Measurements from ENCODE around the gene KIDINS220. TPM values are rescaled to one million over a fixed set of nuclear protein-coding genes. Genes with fewer than 3 reads are reported as not detected.

Gene KIDINS220
- total RNA-seq, 1 experiment from 2014 or later: 20.1 TPM

- no peak for DNase-seq (ENCODE audit: low read depth, low spot score)
- Histone ChIP-seq H3K9me3 (ENCODE audit: control insufficient read depth in 1 of 2, insufficient read depth in 1 of 2, low read depth in 1 of 2, low read length in 2 of 2) (no peaks in the 10 kb centered on the region), H3K9ac (ENCODE audit: low read length) (no peak overlapping the region), H3K79me2 (ENCODE audit: insufficient read depth, low read length) (peaks cover 18% of the 10 kb centered on the region), H3K4me1 (ENCODE audit: control insufficient read depth in 1 of 2, insufficient read depth in 2 of 2, low read length in 2 of 2) (peaks cover 5 to 11% of the 10 kb centered on the region in 2 experiments; a peak in 3 of 4 replicates), H4K20me1 (ENCODE audit: insufficient read depth) (no peaks in the 10 kb centered on the region), H3K4me3 (replicated peaks in 1 of 2; ENCODE audit: low read depth in 1 of 2, low read length in 2 of 2) (no peak overlapping the region), H3K36me3 (ENCODE audit: control insufficient read depth in 1 of 2, insufficient read depth in 2 of 2, low read length in 2 of 2) (no peaks in the 10 kb centered on the region), H3K9me2 (ENCODE audit: insufficient read depth) (no peaks in the 10 kb centered on the region), H3K27ac (ENCODE audit: low read depth, low read length) (no peak overlapping the region), H2AFZ (ENCODE audit: low read depth, low read length, poor library complexity, severe bottlenecking) (no peak overlapping the region), H3K27me3 (ENCODE audit: insufficient read depth, low read length) (no peaks in the 10 kb centered on the region), H3K4me2 (ENCODE audit: low read length) (no peak overlapping the region)
- BruUV-seq (replicated peaks): no TSS peak
- POLR2A ChIA-PET: no interaction called here
- CTCF ChIA-PET: no interaction called here
- RAD21 ChIA-PET (ENCODE audit: low non-redundant PET in 1 of 2, low total read pairs in 2 of 2, uncharacterized antibody in 2 of 2, unreplicated experiment in 2 of 2): no interaction called here
- intact Hi-C loops (cut with micrococcal nuclease): no loop called here
- TF ChIP-seq CBX3 (IDR thresholded peaks at IDR 0.05; ENCODE audit: low read depth) (no peak), JUND (IDR thresholded peaks at IDR 0.05) (no peak), EGR1 (IDR thresholded peaks at IDR 0.05; ENCODE audit: low read depth) (no peak)
- ATAC-seq: no peak
These were observed 2.0 kb upstream of the KIDINS220 start for GRCh38 chr2:8839189-8839965.

DNA sequence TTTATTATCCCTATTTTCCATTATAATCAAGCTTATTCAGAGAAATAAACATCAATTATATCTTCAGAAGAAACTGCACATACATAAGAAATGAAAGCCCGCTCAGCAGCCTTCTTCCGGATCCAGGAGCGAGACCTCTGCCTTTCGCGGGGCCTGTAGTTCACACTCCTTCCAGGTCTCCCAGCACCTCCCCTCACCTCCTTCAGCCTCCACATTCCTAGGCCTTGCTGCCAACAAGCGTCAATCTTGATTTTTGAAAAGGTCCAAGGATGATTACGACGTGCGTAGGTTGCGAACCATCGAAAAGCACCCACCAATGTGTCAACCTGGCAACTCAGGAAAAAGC is 355 bp upstream of the KIDINS220 start:
- no TSS peak for BruUV-seq (replicated peaks)
- H3K4me1 ChIP-seq (ENCODE audit: control insufficient read depth in 1 of 2, insufficient read depth in 2 of 2, low read length in 2 of 2): peaks cover 5 to 11% of the 10 kb centered on the region in 2 experiments; a peak in 3 of 4 replicates
- no peaks in the 10 kb centered on the region for H3K27me3 ChIP-seq (ENCODE audit: insufficient read depth, low read length)
- peak overlapping the region; percentile 79 for H3K4me2 ChIP-seq (ENCODE audit: low read length)
- H4K20me1 ChIP-seq (ENCODE audit: insufficient read depth): no peaks in the 10 kb centered on the region
- peaks cover 34% of the 10 kb centered on the region for H3K79me2 ChIP-seq (ENCODE audit: insufficient read depth, low read length)
- no peaks in the 10 kb centered on the region for H3K9me2 ChIP-seq (ENCODE audit: insufficient read depth)
- CTCF ChIA-PET: no interaction called here
- intact Hi-C loops (cut with micrococcal nuclease): no loop called here
- DNase-seq (ENCODE audit: low read depth, low spot score): no peak
- H3K9ac ChIP-seq (ENCODE audit: low read length): no peak overlapping the region
- POLR2A ChIA-PET: no interaction called here
- no peaks in the 10 kb centered on the region for H3K36me3 ChIP-seq (ENCODE audit: control insufficient read depth in 1 of 2, insufficient read depth in 2 of 2, low read length in 2 of 2)
- RAD21 ChIA-PET (ENCODE audit: low non-redundant PET in 1 of 2, low total read pairs in 2 of 2, uncharacterized antibody in 2 of 2, unreplicated experiment in 2 of 2): no interaction called here
- H3K27ac ChIP-seq (ENCODE audit: low read depth, low read length): no peak overlapping the region
- H2AFZ ChIP-seq (ENCODE audit: low read depth, low read length, poor library complexity, severe bottlenecking): peak overlapping the region; percentile 81
- no peaks in the 10 kb centered on the region for H3K9me3 ChIP-seq (ENCODE audit: control insufficient read depth in 1 of 2, insufficient read depth in 1 of 2, low read depth in 1 of 2, low read length in 2 of 2)
- TF ChIP-seq RAD21 (IDR thresholded peaks at IDR 0.05; ENCODE audit: low read depth): no peak
- no peak for TF ChIP-seq SIN3A (IDR thresholded peaks at IDR 0.05; ENCODE audit: low read depth)
- no peak for TF ChIP-seq SRF (IDR thresholded peaks at IDR 0.05; ENCODE audit: low read depth)
- no peak for TF ChIP-seq EGR1 (IDR thresholded peaks at IDR 0.05; ENCODE audit: low read depth)
- no peak for TF ChIP-seq ZFX (IDR thresholded peaks at IDR 0.05)
- 0 out of 4 replicates have a peak overlapping the region, but pooled peaks of 1 of the 2 experiments have one; percentile 87 for H3K4me3 ChIP-seq (replicated peaks in 1 of 2; ENCODE audit: low read depth in 1 of 2, low read length in 2 of 2)
- ATAC-seq: peak; percentile 34
